HG02610 (cell line): ENCODE data around the gene MAST2.
"Not testable (repeated sequence)": the region's sequence is repeated elsewhere in the genome, so short reads cannot be mapped to it uniquely, and the experiment has no call there.

Experiments
- ATAC-seq: cut with Tn5 transposase; IDR thresholded peaks from one replicate; pipeline ENCODE4 v1.9.1; 2021; ENCODE audit warnings: mild to moderate bottlenecking, moderate library complexity; ENCODE audit not compliant: unreplicated experiment

The MAST2 gene

GRCh38 chr1:46056325-46056724, 252.9 kb downstream of the MAST2 start:
- ATAC-seq: no peak

- ATAC-seq: not testable (repeated sequence)
Measured at GRCh38 chr1:46057215-46057614, 253.8 kb downstream of the MAST2 start.

GRCh38 chr1:46057781-46058180, 254.4 kb downstream of the MAST2 start:
- ATAC-seq: no peak

GRCh38 chr1:46058936-46059335, 255.5 kb downstream of the MAST2 start:
- no peak for ATAC-seq

- no peak for ATAC-seq
Measured at GRCh38 chr1:46061146-46061545, 257.7 kb downstream of the MAST2 start.

GRCh38 chr1:46062651-46063319, 259.4 kb downstream of the MAST2 start:
- ATAC-seq: no peak

- ATAC-seq: no peak
Measured at GRCh38 chr1:46064708-46065107, 261.3 kb downstream of the MAST2 start.

DNA sequence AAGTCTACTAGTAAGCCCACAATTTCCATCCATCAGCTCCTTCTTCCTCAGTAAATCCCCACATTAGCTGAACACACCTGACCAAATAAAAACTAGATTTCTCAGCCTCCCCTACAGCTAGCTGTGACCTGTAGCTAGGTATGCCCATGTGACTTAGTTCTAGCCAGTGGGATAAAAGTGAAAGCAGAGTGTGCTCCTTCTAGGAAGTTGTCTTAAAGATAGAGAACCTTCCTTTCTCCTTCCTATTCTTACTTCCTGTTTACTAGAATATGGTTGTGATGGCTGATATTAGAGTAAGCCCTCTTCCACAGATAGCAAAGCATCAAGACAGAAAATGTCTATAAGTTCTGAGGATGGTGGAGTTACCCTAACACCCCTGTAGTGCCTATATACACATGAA, 262.0 kb downstream of the MAST2 start:
- ATAC-seq: peak; percentile 45

- peak; percentile 49 for ATAC-seq
Measured at GRCh38 chr1:46067652-46068051, 264.2 kb downstream of the MAST2 start.

DNA sequence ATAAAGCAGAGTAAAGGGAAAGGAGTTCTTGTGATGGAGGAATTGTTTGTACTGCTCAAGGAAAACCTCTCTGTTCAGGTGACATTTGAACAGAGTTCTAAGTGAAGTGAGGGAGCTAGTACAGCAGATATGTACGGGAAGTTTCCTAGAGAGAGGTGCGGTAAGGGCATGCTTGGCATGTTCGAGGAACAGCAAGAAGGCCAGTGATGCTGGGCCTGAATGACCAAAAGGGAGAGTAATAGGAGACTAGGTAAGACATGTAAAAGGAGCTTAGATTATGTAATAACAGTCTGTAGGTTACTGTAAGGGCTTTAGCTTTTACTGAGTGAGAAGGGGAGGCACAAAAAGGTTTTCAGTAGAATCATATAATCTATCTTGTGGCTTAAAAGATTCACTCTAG, 265.1 kb downstream of the MAST2 start:
- ATAC-seq: no peak

DNA sequence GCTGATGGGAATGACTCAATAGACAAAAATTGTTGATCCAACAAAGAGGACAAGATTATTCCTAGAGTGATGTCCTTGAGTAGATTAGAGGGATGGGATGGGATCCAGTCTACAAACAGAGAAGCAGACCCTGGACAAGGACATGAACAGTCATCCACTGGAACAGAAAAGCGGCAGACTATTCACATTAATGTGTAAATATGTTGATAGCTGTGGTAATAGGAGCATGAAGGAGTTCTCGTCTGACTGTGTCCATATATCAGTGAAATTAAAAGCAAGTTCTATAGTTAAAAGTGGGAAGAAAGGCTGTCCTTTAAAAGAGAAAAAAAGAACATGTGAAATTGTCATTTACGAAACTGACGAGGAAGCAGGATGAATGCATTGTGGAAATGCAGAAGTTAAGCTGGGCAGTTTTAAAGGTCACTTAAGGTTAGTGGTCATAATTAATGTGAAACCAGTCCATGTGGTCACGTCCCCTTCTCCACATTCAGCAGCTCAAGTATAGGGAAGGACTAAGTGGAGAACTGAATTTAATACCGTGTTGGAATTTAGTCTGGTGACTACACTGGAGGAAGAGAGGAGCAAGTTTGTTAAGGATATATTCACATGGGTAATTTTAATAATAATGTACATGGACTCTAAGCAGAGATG, 266.9 kb downstream of the MAST2 start:
- no peak for ATAC-seq

- no peak for ATAC-seq
Measured at GRCh38 chr1:46072975-46073374, 269.6 kb downstream of the MAST2 start.

GRCh38 chr1:46076343-46076742, 272.9 kb downstream of the MAST2 start:
- no peak for ATAC-seq

- no peak for ATAC-seq
Measured at GRCh38 chr1:46077644-46078043, 274.2 kb downstream of the MAST2 start.

DNA sequence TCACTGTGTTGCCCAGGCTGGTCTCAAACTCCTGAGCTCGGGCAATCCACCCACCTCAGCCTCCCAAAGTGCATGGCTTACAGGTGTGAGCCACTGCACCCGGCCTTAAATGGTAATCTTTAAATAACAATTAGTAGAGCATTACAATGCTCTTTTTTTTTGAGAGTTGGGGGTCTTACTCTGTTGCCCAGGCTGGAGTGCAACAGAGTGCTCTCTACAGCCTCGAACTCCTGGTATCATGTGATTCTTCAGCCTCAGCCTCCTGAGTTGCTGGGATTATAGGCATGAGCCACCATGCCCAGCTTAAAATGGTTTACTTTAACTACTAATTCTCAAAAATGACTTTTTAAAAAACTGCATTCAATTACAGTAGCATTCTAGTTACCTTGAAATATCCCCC, 276.8 kb downstream of the MAST2 start:
- ATAC-seq: no peak

GRCh38 chr1:46081206-46081605, 277.8 kb downstream of the MAST2 start:
- no peak for ATAC-seq

GRCh38 chr1:46081619-46082018, 278.2 kb downstream of the MAST2 start:
- no peak for ATAC-seq

GRCh38 chr1:46083579-46083978, 280.2 kb downstream of the MAST2 start:
- ATAC-seq: no peak

DNA sequence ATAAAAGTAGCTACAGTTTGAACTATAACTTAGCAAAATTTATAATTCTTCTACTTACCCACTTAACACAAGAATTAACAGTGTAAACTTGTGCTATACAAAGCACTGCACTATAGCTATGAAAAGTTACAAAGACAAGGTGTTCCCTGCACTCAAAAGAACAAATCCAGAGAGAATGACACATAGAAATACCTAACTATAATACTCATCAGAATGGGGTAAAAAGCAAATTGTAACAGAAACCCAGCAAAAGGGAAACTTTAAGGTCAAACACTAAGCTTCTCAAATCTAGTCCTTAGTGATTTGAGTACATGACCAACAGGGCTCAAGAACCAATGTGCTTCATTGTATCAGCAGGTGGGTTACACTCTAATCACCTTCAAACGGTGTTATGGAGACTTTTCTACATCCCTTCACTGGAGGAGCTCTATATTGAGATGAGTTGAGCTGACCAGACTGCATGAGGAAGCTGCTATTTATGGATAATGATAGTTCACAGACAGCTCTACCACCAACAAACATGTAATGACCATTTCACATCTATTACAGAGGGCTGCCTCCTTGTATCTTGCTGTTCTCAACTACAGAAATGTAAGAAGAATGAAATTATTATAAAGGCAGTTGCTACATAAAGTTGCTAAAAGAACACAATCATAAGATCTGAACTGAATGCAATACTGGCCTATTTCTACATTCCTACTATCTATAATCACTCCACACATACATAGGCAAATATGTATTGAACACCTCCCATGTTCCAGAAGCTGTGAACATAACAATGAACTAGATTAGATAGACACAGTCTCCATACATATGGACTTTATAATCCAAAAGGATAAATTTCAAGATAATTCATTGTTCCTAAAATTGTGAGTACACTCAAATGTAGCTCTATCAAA, 281.4 kb downstream of the MAST2 start:
- no peak for ATAC-seq
